Measurements from ENCODE around the gene RANBP1. TPM values are rescaled to one million over a fixed set of nuclear protein-coding genes. Genes with fewer than 3 reads are reported as not detected.

The RANBP1 gene
- total and polyA plus RNA-seq, 7 donors = 32.2 to 161 (median 52.1) TPM

DNA sequence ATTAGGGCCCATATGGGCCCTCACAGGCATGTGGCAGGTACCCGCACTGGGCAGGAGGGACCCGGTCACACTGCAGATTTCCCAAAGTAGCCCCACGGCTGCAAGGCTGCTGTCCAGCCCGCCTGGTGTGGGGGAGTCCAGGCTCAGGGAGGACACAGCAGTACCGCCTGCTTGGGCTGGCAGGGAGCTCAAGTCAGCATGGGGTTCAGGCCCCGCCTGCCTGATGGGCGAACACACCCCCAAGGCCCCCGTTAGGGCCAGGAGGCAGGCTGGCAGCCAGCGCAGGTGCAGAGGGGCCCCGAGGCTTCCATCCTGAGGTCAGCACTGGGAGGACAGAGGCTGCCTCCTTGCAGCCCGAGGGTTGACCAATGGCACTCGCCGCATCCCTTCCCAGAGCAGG, 21.2 kb downstream of the RANBP1 start:
- no peaks in the 10 kb centered on the region for H3K27me3 ChIP-seq (ENCODE audit: insufficient read depth in 3 of 3, low read length in 2 of 3)
- 44 to 55% (median 54%) methylated on average over 13 of the region's 13 CpGs for WGBS, 3 donors
- intact Hi-C loops (cut with DNase I) = no loop called here
- H3K36me3 ChIP-seq (ENCODE audit: insufficient read depth in 1 of 2, low read depth in 1 of 2) = peaks cover 0 to 8% of the 10 kb centered on the region in 2 donors
- TF ChIP-seq, protein P1, sequence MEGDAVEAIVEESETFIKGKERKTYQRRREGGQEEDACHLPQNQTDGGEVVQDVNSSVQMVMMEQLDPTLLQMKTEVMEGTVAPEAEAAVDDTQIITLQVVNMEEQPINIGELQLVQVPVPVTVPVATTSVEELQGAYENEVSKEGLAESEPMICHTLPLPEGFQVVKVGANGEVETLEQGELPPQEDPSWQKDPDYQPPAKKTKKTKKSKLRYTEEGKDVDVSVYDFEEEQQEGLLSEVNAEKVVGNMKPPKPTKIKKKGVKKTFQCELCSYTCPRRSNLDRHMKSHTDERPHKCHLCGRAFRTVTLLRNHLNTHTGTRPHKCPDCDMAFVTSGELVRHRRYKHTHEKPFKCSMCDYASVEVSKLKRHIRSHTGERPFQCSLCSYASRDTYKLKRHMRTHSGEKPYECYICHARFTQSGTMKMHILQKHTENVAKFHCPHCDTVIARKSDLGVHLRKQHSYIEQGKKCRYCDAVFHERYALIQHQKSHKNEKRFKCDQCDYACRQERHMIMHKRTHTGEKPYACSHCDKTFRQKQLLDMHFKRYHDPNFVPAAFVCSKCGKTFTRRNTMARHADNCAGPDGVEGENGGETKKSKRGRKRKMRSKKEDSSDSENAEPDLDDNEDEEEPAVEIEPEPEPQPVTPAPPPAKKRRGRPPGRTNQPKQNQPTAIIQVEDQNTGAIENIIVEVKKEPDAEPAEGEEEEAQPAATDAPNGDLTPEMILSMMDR (IDR thresholded peaks at IDR 0.05) = no peak
- H3K4me1 ChIP-seq = peaks cover 56% of the 10 kb centered on the region
- no peak overlapping the region for H3K4me3 ChIP-seq
- no peak for DNase-seq
- H3K9me3 ChIP-seq = no peaks in the 10 kb centered on the region
- ATAC-seq = no peak
- H3K27ac ChIP-seq = peak overlapping the region; percentile 59

DNA sequence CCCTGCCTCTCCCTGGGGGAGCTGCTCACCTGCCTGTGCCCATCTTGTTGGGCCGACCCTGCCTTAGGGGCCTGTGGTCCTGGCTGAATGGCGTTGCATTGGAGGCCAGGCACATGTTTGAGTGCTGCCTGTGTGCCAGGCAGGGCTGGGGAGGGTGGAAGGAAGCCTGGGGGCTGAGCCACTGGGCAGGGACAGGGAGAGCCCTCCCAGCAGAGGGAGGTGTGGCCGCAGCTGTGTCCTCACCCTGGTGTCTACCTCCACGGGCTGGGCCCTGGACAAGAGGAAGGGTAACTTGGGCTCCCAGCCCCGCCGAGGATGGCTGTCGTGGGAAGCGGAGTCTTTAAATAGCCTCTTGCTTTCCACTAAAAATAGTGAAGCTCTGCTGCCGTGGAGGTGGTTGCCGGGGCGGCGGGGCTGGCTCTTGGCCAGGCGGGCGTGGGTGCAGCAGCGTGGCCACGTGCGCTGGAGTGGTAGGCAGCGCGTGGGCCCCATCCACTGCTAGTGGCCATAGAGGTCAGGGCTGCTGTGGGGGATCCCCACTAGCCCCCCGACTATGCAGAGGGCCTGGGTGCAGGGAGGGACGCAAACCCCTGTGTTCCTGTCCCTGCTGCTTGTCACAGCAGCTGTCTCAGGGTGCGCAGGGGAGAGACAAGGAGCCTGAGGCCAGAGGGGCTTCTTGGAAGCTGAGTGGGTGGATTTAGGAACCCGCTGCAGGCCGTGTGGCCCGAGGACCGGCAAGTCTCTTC, 21.9 kb downstream of the RANBP1 start:
- Histone ChIP-seq H3K9me3 (no peaks in the 10 kb centered on the region), H3K4me1 (peaks cover 52% of the 10 kb centered on the region), H3K36me3 (ENCODE audit: insufficient read depth in 1 of 2, low read depth in 1 of 2) (peaks cover 0 to 16% of the 10 kb centered on the region in 2 donors), H3K27ac (peak overlapping the region; percentile 59), H3K4me3 (no peak overlapping the region), H3K27me3 (ENCODE audit: insufficient read depth in 3 of 3, low read length in 2 of 3) (no peaks in the 10 kb centered on the region)
- ATAC-seq = peak; percentile 24 to 70 (median 62)
- TF ChIP-seq, protein P1 (IDR thresholded peaks at IDR 0.05) = no peak
- DNase-seq = no peak
- 13 to 26% (median 22%) methylated on average over 25 to 26 of the region's 26 CpGs for WGBS, 3 donors
- intact Hi-C loops (cut with DNase I) = no loop called here

DNA sequence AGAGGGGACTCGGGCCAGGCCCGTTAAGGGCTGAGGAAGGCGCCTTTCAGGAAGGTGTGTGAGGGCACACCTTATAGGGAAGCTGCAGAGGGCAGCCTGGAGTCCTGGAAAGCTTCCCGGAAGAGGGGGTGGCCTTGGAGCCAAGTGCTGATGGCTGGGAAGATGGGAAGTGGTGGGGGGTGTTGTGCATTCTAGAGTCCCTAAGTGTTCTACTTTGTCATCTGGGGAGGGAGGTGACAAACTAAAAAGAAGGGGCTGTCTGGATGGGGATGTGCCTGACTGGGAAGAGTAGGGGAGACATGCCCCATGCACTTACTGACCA, 22.5 kb downstream of the RANBP1 start:
- Histone ChIP-seq H3K27ac (peak overlapping the region; percentile 59), H3K27me3 (ENCODE audit: insufficient read depth in 3 of 3, low read length in 2 of 3) (no peaks in the 10 kb centered on the region), H3K36me3 (ENCODE audit: insufficient read depth in 1 of 2, low read depth in 1 of 2) (peaks cover 0 to 21% of the 10 kb centered on the region in 2 donors), H3K4me1 (peaks cover 48% of the 10 kb centered on the region), H3K4me3 (no peak overlapping the region), H3K9me3 (no peaks in the 10 kb centered on the region)
- DNase-seq = no peak
- TF ChIP-seq, protein P1 (IDR thresholded peaks at IDR 0.05) = no peak
- WGBS, 3 donors = 31 to 54% (median 35%) methylated on average over 4 of the region's 4 CpGs
- ATAC-seq = peak in 2 of 4 donors; percentile 28 to 43
- intact Hi-C loops (cut with DNase I) = no loop called here

DNA sequence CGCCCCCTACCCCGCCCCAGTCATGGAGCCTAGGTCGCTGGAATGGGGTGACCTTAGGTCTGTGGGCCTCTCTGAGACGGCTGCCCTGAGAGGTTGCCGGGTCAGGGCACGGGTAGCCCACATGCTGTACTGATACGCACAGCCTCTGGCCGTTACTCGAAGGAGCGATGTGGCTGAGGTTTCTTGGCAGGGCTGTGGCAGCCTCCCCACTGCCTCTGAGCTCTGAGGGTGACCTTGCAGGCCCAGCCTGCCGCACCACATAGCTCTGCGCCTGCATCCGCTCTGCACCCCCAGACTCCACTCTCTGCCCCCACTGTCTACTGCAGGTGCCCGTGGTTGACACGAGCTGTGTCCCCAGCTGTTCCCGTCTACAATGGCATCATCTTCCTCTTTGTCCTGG, 23.0 kb downstream of the RANBP1 start:
- WGBS, 3 donors = 77 to 90% (median 80%) methylated on average over 16 of the region's 16 CpGs
- Histone ChIP-seq H3K36me3 (ENCODE audit: insufficient read depth in 1 of 2, low read depth in 1 of 2) (peaks cover 0 to 26% of the 10 kb centered on the region in 2 donors), H3K4me1 (peaks cover 45% of the 10 kb centered on the region), H3K4me3 (no peak overlapping the region), H3K27me3 (ENCODE audit: insufficient read depth in 3 of 3, low read length in 2 of 3) (no peaks in the 10 kb centered on the region), H3K9me3 (no peaks in the 10 kb centered on the region), H3K27ac (no peak overlapping the region)
- DNase-seq (no peak), ATAC-seq (no peak)
- intact Hi-C loops (cut with DNase I) = no loop called here
- TF ChIP-seq, protein P1 (IDR thresholded peaks at IDR 0.05) = no peak

Data from psoas muscle (tissue), 8 donors.